Measurements from ENCODE around the gene TCAP.

- TF ChIP-seq, protein P1, sequence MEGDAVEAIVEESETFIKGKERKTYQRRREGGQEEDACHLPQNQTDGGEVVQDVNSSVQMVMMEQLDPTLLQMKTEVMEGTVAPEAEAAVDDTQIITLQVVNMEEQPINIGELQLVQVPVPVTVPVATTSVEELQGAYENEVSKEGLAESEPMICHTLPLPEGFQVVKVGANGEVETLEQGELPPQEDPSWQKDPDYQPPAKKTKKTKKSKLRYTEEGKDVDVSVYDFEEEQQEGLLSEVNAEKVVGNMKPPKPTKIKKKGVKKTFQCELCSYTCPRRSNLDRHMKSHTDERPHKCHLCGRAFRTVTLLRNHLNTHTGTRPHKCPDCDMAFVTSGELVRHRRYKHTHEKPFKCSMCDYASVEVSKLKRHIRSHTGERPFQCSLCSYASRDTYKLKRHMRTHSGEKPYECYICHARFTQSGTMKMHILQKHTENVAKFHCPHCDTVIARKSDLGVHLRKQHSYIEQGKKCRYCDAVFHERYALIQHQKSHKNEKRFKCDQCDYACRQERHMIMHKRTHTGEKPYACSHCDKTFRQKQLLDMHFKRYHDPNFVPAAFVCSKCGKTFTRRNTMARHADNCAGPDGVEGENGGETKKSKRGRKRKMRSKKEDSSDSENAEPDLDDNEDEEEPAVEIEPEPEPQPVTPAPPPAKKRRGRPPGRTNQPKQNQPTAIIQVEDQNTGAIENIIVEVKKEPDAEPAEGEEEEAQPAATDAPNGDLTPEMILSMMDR (IDR thresholded peaks at IDR 0.05), result no peak
- TF ChIP-seq FOXM1 (IDR thresholded peaks at IDR 0.05; ENCODE audit: low read depth) (no peak), JUND (IDR thresholded peaks at IDR 0.05) (no peak), RAD21 (IDR thresholded peaks at IDR 0.05; ENCODE audit: low read length) (no peak), RXRA (IDR thresholded peaks at IDR 0.05; ENCODE audit: borderline replicate concordance, low read depth) (no peak), SIN3A (IDR thresholded peaks at IDR 0.05; ENCODE audit: borderline replicate concordance, low read depth, low read length) (no peak), NFIC (IDR thresholded peaks at IDR 0.05; ENCODE audit: borderline replicate concordance) (no peak), IRF3 (IDR thresholded peaks at IDR 0.05; ENCODE audit: low read depth, low read length) (no peak), RFX5 (IDR thresholded peaks at IDR 0.05; ENCODE audit: low read length) (no peak)
- TF ChIP-seq, protein P2, sequence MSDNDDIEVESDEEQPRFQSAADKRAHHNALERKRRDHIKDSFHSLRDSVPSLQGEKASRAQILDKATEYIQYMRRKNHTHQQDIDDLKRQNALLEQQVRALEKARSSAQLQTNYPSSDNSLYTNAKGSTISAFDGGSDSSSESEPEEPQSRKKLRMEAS (IDR thresholded peaks at IDR 0.05; ENCODE audit: low read depth), result no peak
Observed at GRCh38 chr17:39639043-39639442, 26.1 kb upstream of the TCAP start.

Measured in SK-N-SH (cell line).